Chondrocyte (in vitro differentiated cells): ENCODE data around the gene MAP1S. TPM values are rescaled to one million over a fixed set of nuclear protein-coding genes. Genes with fewer than 3 reads are reported as not detected.

Source experiments
- DNase-seq: peaks from one replicate; pipeline ENCODE4 v3.0.0; 2021; ENCODE audit warnings: mixed read lengths, low spot score
- H3K27ac Mint-ChIP-seq: one replicate; pipeline ENCODE4 v1.8.0; 2021; ENCODE audit warnings: mild to moderate bottlenecking, moderate library complexity, mixed read lengths; ENCODE audit not compliant: unreplicated experiment
- H3K27me3 Mint-ChIP-seq: 2 replicates; pipeline ENCODE4 v1.8.0; 2021; ENCODE audit warnings: low read depth, mixed read lengths
- H3K36me3 Mint-ChIP-seq: 2 replicates; pipeline ENCODE4 v1.8.0; 2021; ENCODE audit warnings: low read depth, mixed read lengths
- H3K4me1 Mint-ChIP-seq: 2 replicates; pipeline ENCODE4 v1.8.0; 2021; ENCODE audit warnings: low read depth, mild to moderate bottlenecking, mixed read lengths
- H3K4me3 Mint-ChIP-seq: one replicate; pipeline ENCODE4 v1.8.0; 2021; ENCODE audit warnings: mild to moderate bottlenecking, moderate library complexity, mixed read lengths; ENCODE audit not compliant: unreplicated experiment
- H3K9me3 Mint-ChIP-seq: 2 replicates; pipeline ENCODE4 v1.8.0; 2021; ENCODE audit warnings: low read depth, mixed read lengths
- CTCF ChIP-seq: fragments of 200-600 bp; sonication (generic); IDR thresholded peaks from 2 replicates; pipeline ENCODE4 v1.5.0; 2021; ENCODE audit warnings: antibody characterized with exemption, mild to moderate bottlenecking, moderate library complexity
- total RNA-seq: library from RNA; stranded (reverse); gene quantifications from 3 replicates; pipeline ENCODE4 v1.2.1, GENCODE V29; 2021

Gene MAP1S
- total RNA-seq, 1 donor from 2014 or later, result 64.4 TPM

DNA sequence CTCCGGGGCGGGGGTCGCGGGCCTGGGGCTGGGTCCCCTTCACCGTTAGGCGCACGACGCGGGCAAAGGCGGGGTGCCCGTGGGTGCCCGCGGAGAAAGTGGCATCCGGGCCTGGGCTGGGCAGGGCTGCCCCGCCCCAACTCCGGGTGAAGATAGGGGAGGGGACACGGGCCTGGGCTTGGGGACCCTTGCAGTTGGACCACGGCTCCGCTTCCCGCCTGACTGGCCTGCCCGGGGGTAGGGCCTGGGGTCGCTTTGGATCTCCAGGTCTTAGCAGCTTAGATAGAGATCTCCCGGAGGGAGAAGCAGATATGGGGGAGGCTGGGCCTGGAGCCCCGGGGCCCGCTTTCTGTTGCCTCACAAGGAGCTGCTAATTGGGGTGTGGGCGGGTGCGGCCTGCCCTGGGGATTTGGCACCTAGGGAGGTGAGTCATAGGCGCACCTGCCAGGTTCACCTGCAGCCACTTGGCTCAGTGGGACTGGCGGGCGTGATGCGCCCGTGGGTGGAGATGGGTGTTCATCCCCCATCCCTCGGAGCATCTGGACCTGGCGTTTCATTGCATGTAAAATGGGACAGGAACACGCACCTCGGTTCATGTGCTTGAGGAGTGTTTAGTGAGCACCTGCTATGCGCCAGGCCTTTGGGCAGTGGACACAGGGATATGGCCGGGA is 585 bp downstream of the MAP1S start:
- Mint-ChIP-seq H3K27ac (peak overlapping the region; percentile 30), H3K4me3 (peak overlapping the region; percentile 82), H3K4me1 (peaks cover 32% of the 10 kb centered on the region), H3K27me3 (no peaks in the 10 kb centered on the region), H3K9me3 (no peaks in the 10 kb centered on the region), H3K36me3 (no peaks in the 10 kb centered on the region)
- no peak for TF ChIP-seq CTCF
- no peak for DNase-seq

GRCh38 chr19:17720440-17720839 is 1.2 kb downstream of the MAP1S start:
- peaks cover 32% of the 10 kb centered on the region for H3K4me1 Mint-ChIP-seq
- H3K9me3 Mint-ChIP-seq, result no peaks in the 10 kb centered on the region
- DNase-seq, result no peak
- H3K36me3 Mint-ChIP-seq, result peaks cover 2% of the 10 kb centered on the region
- peak overlapping the region; percentile 82 for H3K4me3 Mint-ChIP-seq
- no peak for TF ChIP-seq CTCF
- H3K27ac Mint-ChIP-seq, result peak overlapping the region; percentile 30
- no peaks in the 10 kb centered on the region for H3K27me3 Mint-ChIP-seq

GRCh38 chr19:17721111-17721628 is 1.9 kb downstream of the MAP1S start:
- H3K27ac Mint-ChIP-seq, result peak overlapping the region; percentile 77
- H3K4me3 Mint-ChIP-seq, result peak overlapping the region; percentile 82
- no peaks in the 10 kb centered on the region for H3K9me3 Mint-ChIP-seq
- DNase-seq, result no peak
- H3K4me1 Mint-ChIP-seq, result peaks cover 32% of the 10 kb centered on the region
- H3K27me3 Mint-ChIP-seq, result no peaks in the 10 kb centered on the region
- peaks cover 2% of the 10 kb centered on the region for H3K36me3 Mint-ChIP-seq
- TF ChIP-seq CTCF, result no peak

- H3K36me3 Mint-ChIP-seq, result peaks cover 2% of the 10 kb centered on the region
- DNase-seq, result no peak
- H3K4me1 Mint-ChIP-seq, result peaks cover 32% of the 10 kb centered on the region
- H3K27ac Mint-ChIP-seq, result no peak overlapping the region
- H3K9me3 Mint-ChIP-seq, result no peaks in the 10 kb centered on the region
- peak overlapping the region; percentile 82 for H3K4me3 Mint-ChIP-seq
- TF ChIP-seq CTCF, result no peak
- no peaks in the 10 kb centered on the region for H3K27me3 Mint-ChIP-seq
Observed at GRCh38 chr19:17721821-17722220, 2.5 kb downstream of the MAP1S start.

DNA sequence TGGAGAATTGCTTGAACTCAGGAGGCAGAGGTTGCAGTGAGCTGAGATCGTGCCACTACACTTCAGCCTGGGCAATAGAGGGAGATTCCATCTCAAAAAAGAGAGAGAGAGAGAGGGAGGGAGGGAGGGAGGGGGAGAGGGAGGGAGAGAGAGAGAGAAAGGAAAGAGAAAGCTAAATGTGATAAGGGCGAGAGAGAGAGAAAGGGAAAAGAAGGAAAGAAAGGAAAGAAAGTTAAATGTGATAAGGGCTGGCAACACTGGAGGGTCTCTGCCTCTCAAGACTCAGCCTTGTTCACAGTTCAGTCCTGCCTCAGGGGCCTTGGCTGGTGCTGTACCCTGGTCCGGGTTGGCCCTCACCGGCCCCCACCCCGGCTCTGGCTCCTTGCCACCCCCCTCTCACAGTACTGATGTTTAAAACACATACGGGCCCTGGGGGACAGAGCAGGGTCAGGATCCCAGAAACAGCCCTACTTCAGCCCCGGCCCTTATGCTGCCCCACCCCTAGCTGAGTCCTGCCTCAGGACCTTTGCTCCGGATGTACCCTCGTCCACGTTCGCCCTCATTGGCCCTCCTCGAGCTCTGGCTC is 3.5 kb downstream of the MAP1S start:
- Mint-ChIP-seq H3K4me1 (peaks cover 27% of the 10 kb centered on the region), H3K9me3 (no peaks in the 10 kb centered on the region), H3K27ac (no peak overlapping the region), H3K36me3 (peaks cover 2% of the 10 kb centered on the region), H3K4me3 (no peak overlapping the region), H3K27me3 (no peaks in the 10 kb centered on the region)
- no peak for TF ChIP-seq CTCF
- DNase-seq, result no peak
